H1 (cell line): ENCODE data around the gene SEC63. TPM values are rescaled to one million over a fixed set of nuclear protein-coding genes. Genes with fewer than 3 reads are reported as not detected.

Experiments used
- CTCF ChIA-PET: fragments of 300-600 bp; sonication (Branson Sonifier 250); formaldehyde crosslinking; loops from one replicate; lab custom pipeline; 2021; ENCODE audit not compliant: partially characterized antibody; lab: Charles Lee
- POLR2A ChIA-PET: fragments of 300-600 bp; sonication (Branson Sonifier 250); formaldehyde crosslinking; loops from one replicate; lab custom pipeline; 2021; ENCODE audit warnings: inconsistent platforms; ENCODE audit not compliant: partially characterized antibody; lab: Charles Lee
- DNase-seq, 2 experiments: peaks; one replicate each; pipeline versions ENCODE4 v3.0.0 to v3.0.0-alpha.2; 2010 to 2022; ENCODE audit warnings: low spot score in 2 of 2, low read depth in 1 of 2, mixed read lengths in 1 of 2
- FAIRE-seq: peaks from 2 replicates; lab custom pipeline; 2011; peaks lifted over from hg19 to GRCh38; lab: Jason Lieb, UNC
- H2AFZ ChIP-seq: 2 replicates; pipeline ENCODE4 v1.8.1; 2012; ENCODE audit warnings: low read length, inconsistent platforms
- H2AK5ac ChIP-seq: 2 replicates; pipeline ENCODE4 v1.6.1; 2013; ENCODE audit warnings: low read depth, low read length
- H2BK120ac ChIP-seq: replicated peaks from 2 replicates; pipeline ENCODE3; 2013; ENCODE audit warnings: low read depth, low read length, inconsistent platforms
- H2BK12ac ChIP-seq: 2 replicates; pipeline ENCODE4 v1.6.1; 2013; ENCODE audit warnings: low read depth, low read length
- H2BK15ac ChIP-seq: 2 replicates; pipeline ENCODE4 v1.6.1; 2013; ENCODE audit warnings: low read length
- H2BK20ac ChIP-seq: 2 replicates; pipeline ENCODE4 v1.6.1; 2013; ENCODE audit warnings: low read length
- H2BK5ac ChIP-seq: 2 replicates; pipeline ENCODE4 v1.6.1; 2013; ENCODE audit warnings: low read depth, low read length
- H3K14ac ChIP-seq: 2 replicates; pipeline ENCODE4 v1.6.1; 2013; ENCODE audit warnings: inconsistent platforms; ENCODE audit not compliant: insufficient read length
- H3K18ac ChIP-seq: 2 replicates; pipeline ENCODE4 v1.6.1; 2013; ENCODE audit warnings: low read length; ENCODE audit errors: extremely low read depth
- H3K23ac ChIP-seq: 2 replicates; pipeline ENCODE4 v1.6.1; 2013; ENCODE audit warnings: inconsistent platforms; ENCODE audit not compliant: insufficient read length
- H3K23me2 ChIP-seq: 2 replicates; pipeline ENCODE4 v1.6.1; 2013; ENCODE audit warnings: low read depth, low read length
- H3K27ac ChIP-seq: 2 replicates; pipeline ENCODE4 v1.6.1; 2011; ENCODE audit warnings: low read depth, low read length, inconsistent platforms
- H3K27me3 ChIP-seq, 4 experiments: replicated peaks in 1 of 4; 1 replicate in 1 of 4; 2 replicates in 3 of 4; pipeline versions ENCODE4 v1.6.1 to v1.8.1; 2011 to 2013; ENCODE audit warnings: low read length in 3 of 4, mild to moderate bottlenecking in 3 of 4, inconsistent platforms in 2 of 4, mixed read lengths in 2 of 4, moderate library complexity in 1 of 4; ENCODE audit not compliant: control insufficient read depth in 3 of 4, insufficient read depth in 3 of 4; ENCODE audit errors: extremely low read depth in 1 of 4
- H3K36me3 ChIP-seq, 4 experiments: 2 replicates each; pipeline versions ENCODE4 v1.6.1 to v1.8.1; 2011 to 2013; ENCODE audit warnings: mild to moderate bottlenecking in 4 of 4, low read length in 3 of 4, moderate library complexity in 2 of 4, control low read depth in 1 of 4, inconsistent platforms in 1 of 4; ENCODE audit not compliant: insufficient read depth in 4 of 4, control insufficient read depth in 2 of 4
- H3K4ac ChIP-seq: replicated peaks from 2 replicates; pipeline ENCODE3; 2013; ENCODE audit warnings: low read length, low read depth, mixed read lengths, inconsistent platforms; ENCODE audit not compliant: insufficient read length
- H3K4me1 ChIP-seq, 4 experiments: replicated peaks in 1 of 4; 1 replicate in 1 of 4; 2 replicates in 3 of 4; pipeline versions ENCODE4 v1.6.1 to v1.8.1; 2011 to 2013; ENCODE audit warnings: low read length in 3 of 4, inconsistent platforms in 2 of 4, mixed read lengths in 1 of 4; ENCODE audit not compliant: insufficient read depth in 4 of 4, control insufficient read depth in 3 of 4
- H3K4me2 ChIP-seq, 2 experiments: 2 replicates each; pipeline versions ENCODE4 v1.6.1 to v1.8.1; 2011 to 2013; ENCODE audit warnings: low read depth in 2 of 2, low read length in 2 of 2, control low read depth in 1 of 2, inconsistent platforms in 1 of 2, mild to moderate bottlenecking in 1 of 2; ENCODE audit not compliant: insufficient read depth in 1 of 2
- H3K4me3 ChIP-seq, 4 experiments: fragments of 200-600, 300-600 bp in 1 of 4; sonication (generic), shearing (Covaris generic), sonication (Bioruptor Twin) in 1 of 4; 2 replicates each; pipeline versions ENCODE4 v1.5.1 to v1.8.1; 2011 to 2016; ENCODE audit warnings: low read length in 4 of 4, low read depth in 3 of 4, control low read depth in 2 of 4, inconsistent platforms in 2 of 4, mild to moderate bottlenecking in 2 of 4, mixed read lengths in 1 of 4, moderate library complexity in 1 of 4; ENCODE audit not compliant: insufficient read depth in 2 of 4; ENCODE audit errors: extremely low read depth in 1 of 4
- H3K56ac ChIP-seq: replicated peaks from 2 replicates; pipeline ENCODE3; 2013; ENCODE audit warnings: low read depth, mild to moderate bottlenecking, mixed read lengths, low read length, inconsistent platforms; ENCODE audit not compliant: insufficient read length
- H3K79me1 ChIP-seq: 2 replicates; pipeline ENCODE4 v1.6.1; 2013; ENCODE audit warnings: low read depth, low read length, control low read depth
- H3K79me2 ChIP-seq, 2 experiments: 2 replicates each; pipeline versions ENCODE4 v1.6.1 to v1.8.1; 2012 to 2013; ENCODE audit warnings: low read length in 2 of 2, mild to moderate bottlenecking in 2 of 2, inconsistent platforms in 1 of 2; ENCODE audit not compliant: insufficient read depth in 2 of 2, control insufficient read depth in 1 of 2
- H3K9ac ChIP-seq, 4 experiments: replicated peaks in 1 of 4; 1 replicate in 1 of 4; 2 replicates in 3 of 4; pipeline versions ENCODE4 v1.6.1 to v1.8.1; 2011 to 2013; ENCODE audit warnings: low read depth in 3 of 4, low read length in 3 of 4, control low read depth in 2 of 4, mild to moderate bottlenecking in 2 of 4, moderate library complexity in 2 of 4, inconsistent platforms in 1 of 4; ENCODE audit errors: extremely low read depth in 1 of 4
- H3K9me3 ChIP-seq, 2 experiments: 2 replicates each; pipeline versions ENCODE4 v1.6.1 to v1.8.1; 2012 to 2013; ENCODE audit warnings: mild to moderate bottlenecking in 2 of 2, moderate library complexity in 2 of 2, control low read depth in 1 of 2, inconsistent platforms in 1 of 2, low read depth in 1 of 2, low read length in 1 of 2, mixed read lengths in 1 of 2; ENCODE audit not compliant: insufficient read depth in 2 of 2
- H4K20me1 ChIP-seq, 2 experiments: replicated peaks in 1 of 2; 2 replicates each; pipeline versions ENCODE3 to v1.8.1; 2011 to 2013; ENCODE audit warnings: inconsistent platforms in 2 of 2, low read length in 2 of 2, mild to moderate bottlenecking in 1 of 2; ENCODE audit not compliant: insufficient read depth in 2 of 2, control insufficient read depth in 1 of 2
- H4K5ac ChIP-seq: 2 replicates; pipeline ENCODE4 v1.6.1; 2013; ENCODE audit warnings: low read length, low read depth, mixed read lengths, inconsistent platforms; ENCODE audit not compliant: insufficient read length
- H4K8ac ChIP-seq: 2 replicates; pipeline ENCODE4 v1.8.0; 2013; ENCODE audit warnings: mild to moderate bottlenecking, moderate library complexity, low read length, inconsistent platforms; ENCODE audit not compliant: insufficient read depth; ENCODE audit errors: extremely low read depth
- H4K91ac ChIP-seq: replicated peaks from 2 replicates; pipeline ENCODE3; 2013; ENCODE audit warnings: low read length, mixed read lengths, inconsistent platforms; ENCODE audit not compliant: insufficient read length
- BRCA1 ChIP-seq: IDR thresholded peaks from 2 replicates; pipeline ENCODE4 v1.6.1; 2012; ENCODE audit warnings: low read depth, low read length, improper control_type of control experiment
- CEBPB ChIP-seq: IDR thresholded peaks from 2 replicates; pipeline ENCODE4 v1.6.1; 2012; ENCODE audit warnings: low read depth, low read length
- JUN ChIP-seq: IDR thresholded peaks from 2 replicates; pipeline ENCODE4 v1.6.1; 2011; ENCODE audit warnings: low read depth, mild to moderate bottlenecking, improper control_type of control experiment, low read length
- JUND ChIP-seq: IDR thresholded peaks from 2 replicates; pipeline ENCODE4 v1.6.1; 2011; ENCODE audit warnings: mild to moderate bottlenecking, improper control_type of control experiment, low read length
- MAX ChIP-seq: IDR thresholded peaks from 2 replicates; pipeline ENCODE4 v1.6.1; 2012; ENCODE audit warnings: inconsistent platforms
- RNF2 ChIP-seq: fragments of 200-900, 300-1000 bp; sonication (generic); IDR thresholded peaks from 2 replicates; pipeline ENCODE4 v1.7.1; 2016; ENCODE audit warnings: borderline replicate concordance, low read depth, mild to moderate bottlenecking, antibody characterized with exemption, low read length; ENCODE audit not compliant: poor library complexity, severe bottlenecking; ENCODE audit errors: missing control alignments
- SP1 ChIP-seq: IDR thresholded peaks from 2 replicates; pipeline ENCODE4 v1.6.1; 2011; ENCODE audit warnings: low read depth, low read length
- SP4 ChIP-seq: IDR thresholded peaks from 2 replicates; pipeline ENCODE4 v1.6.1; 2012; ENCODE audit warnings: low read length, inconsistent platforms
- TAF1 ChIP-seq: IDR thresholded peaks from 2 replicates; pipeline ENCODE4 v1.6.1; 2011; ENCODE audit warnings: mild to moderate bottlenecking, low read depth, low read length
- TAF7 ChIP-seq: optimal IDR thresholded peaks from 2 replicates; pipeline ENCODE3; 2011; ENCODE audit warnings: low read depth, mild to moderate bottlenecking, inconsistent platforms, low read length, moderate library complexity, borderline replicate concordance
- TBP ChIP-seq: IDR thresholded peaks from 2 replicates; pipeline ENCODE4 v1.6.1; 2011; ENCODE audit warnings: low read depth, low read length, improper control_type of control experiment
- USF2 ChIP-seq: IDR thresholded peaks from 2 replicates; pipeline ENCODE4 v1.6.1; 2011; ENCODE audit warnings: low read length, improper control_type of control experiment
- WGBS, 2 experiments: shearing (Covaris generic) in 1 of 2; methylation state at CpG; one replicate each; pipeline versions ENCODE4 v1.1.6 to v1.1.7; 2013 to 2015; ENCODE audit warnings: low lambda C conversion rate in 2 of 2, mixed read lengths in 2 of 2, inconsistent platforms in 1 of 2, low coverage in 1 of 2, missing lambda C conversion rate in 1 of 2; ENCODE audit not compliant: insufficient replicate concordance in 2 of 2, insufficient coverage in 1 of 2, insufficient read length in 1 of 2; ENCODE audit errors: extremely low coverage in 1 of 2, missing lambda C conversion rate in 1 of 2; 5-methylcytosine and 5-hydroxymethylcytosine counted together
- polyA plus RNA-seq, 7 experiments: library from polyadenylated mRNA; depleted of rRNA in 3 of 7; stranded (reverse) in 5 of 7; unstranded in 2 of 7; fragments of >200 nt in 5 of 7; fragments of 200-250 nt in 2 of 7; gene quantifications; 1 replicate in 5 of 7; 2 replicates in 1 of 7; 4 replicates in 1 of 7; pipeline versions ENCODE4 v1.2.1 to v1.2.3, GENCODE V29; 2011 to 2013; ENCODE audit warnings: missing spikeins in 2 of 7, mixed read lengths in 2 of 7
- total RNA-seq: library from RNA; stranded (reverse); fragmentation: NEBNext Ultra II Directional; extraction: Animal tissue kit (Norgen Biotek cat#: 25700); gene quantifications from 2 replicates; pipeline ENCODE4 v1.2.1, GENCODE V29; 2021

SEC63 gene
- total and polyA plus RNA-seq, 2 of the 8 experiments (the other 6 are each of a cell fraction or from before 2014, with no cell fraction given), result 17.3 to 121 TPM

GRCh38 chr6:108005961-108006360 lies 48.0 kb upstream of the SEC63 start:
- POLR2A ChIA-PET, result no interaction called here
- no peaks in the 10 kb centered on the region for H3K79me1 ChIP-seq
- no peak overlapping the region for H3K27ac ChIP-seq
- no peak overlapping the region for H2AK5ac ChIP-seq
- H2BK15ac ChIP-seq, result no peak overlapping the region
- DNase-seq (no peak), FAIRE-seq (no peak)
- peaks cover 20 to 23% of the 10 kb centered on the region in 2 experiments for H3K9me3 ChIP-seq
- no peaks in the 10 kb centered on the region for H3K23me2 ChIP-seq
- no peak overlapping the region for H2BK120ac ChIP-seq
- H3K9ac ChIP-seq, result no peak overlapping the region
- H3K18ac ChIP-seq, result no peak overlapping the region
- no peak overlapping the region for H3K23ac ChIP-seq
- no peak overlapping the region for H2BK20ac ChIP-seq
- H4K91ac ChIP-seq, result no peak overlapping the region
- H2BK12ac ChIP-seq, result no peak overlapping the region
- no peak overlapping the region for H3K4me2 ChIP-seq
- no peak for TF ChIP-seq SP4
- no peak for TF ChIP-seq RNF2
- TF ChIP-seq TBP, result no peak
- no peak for TF ChIP-seq BRCA1
- no peak for TF ChIP-seq TAF7
- no peak for TF ChIP-seq TAF1
- TF ChIP-seq MAX, result no peak
- TF ChIP-seq CEBPB, result no peak
- TF ChIP-seq JUND, result no peak
- no peak for TF ChIP-seq JUN
- TF ChIP-seq USF2, result no peak
- TF ChIP-seq SP1, result no peak
- H3K27me3 ChIP-seq, result no peaks in the 10 kb centered on the region
- H4K20me1 ChIP-seq, result no peaks in the 10 kb centered on the region
- H2AFZ ChIP-seq, result no peak overlapping the region
- WGBS, 2 experiments, result 89% methylated on average over 3 of the region's 3 CpGs; no CpG with 5 or more reads in 1 of the 2 experiments
- CTCF ChIA-PET, result interaction anchor here (0.7 kb wide), 1 partner anchor 166 kb away, joined by 3 read pairs; no protein-coding TSS in a partner anchor
- no peak overlapping the region for H2BK5ac ChIP-seq
- no peaks in the 10 kb centered on the region for H3K36me3 ChIP-seq
- no peaks in the 10 kb centered on the region for H3K79me2 ChIP-seq
- no peak overlapping the region for H3K56ac ChIP-seq
- H3K4me3 ChIP-seq, result no peak overlapping the region
- peaks cover 2 to 4% (median 2%) of the 10 kb centered on the region in 4 experiments; a peak in 2 of 7 replicates for H3K4me1 ChIP-seq
- H4K8ac ChIP-seq, result no peak overlapping the region
- no peak overlapping the region for H3K4ac ChIP-seq
- H4K5ac ChIP-seq, result no peak overlapping the region
- H3K14ac ChIP-seq, result no peak overlapping the region
